LNCAP (cell line): ENCODE data around the gene ARL6IP4.

ENCODE experiments used
- CTCF ChIP-seq: fragments of 450-650 bp; IDR thresholded peaks from 2 replicates; pipeline ENCODE4 v1.5.1; 2017; ENCODE audit warnings: mild to moderate bottlenecking

Gene ARL6IP4

DNA sequence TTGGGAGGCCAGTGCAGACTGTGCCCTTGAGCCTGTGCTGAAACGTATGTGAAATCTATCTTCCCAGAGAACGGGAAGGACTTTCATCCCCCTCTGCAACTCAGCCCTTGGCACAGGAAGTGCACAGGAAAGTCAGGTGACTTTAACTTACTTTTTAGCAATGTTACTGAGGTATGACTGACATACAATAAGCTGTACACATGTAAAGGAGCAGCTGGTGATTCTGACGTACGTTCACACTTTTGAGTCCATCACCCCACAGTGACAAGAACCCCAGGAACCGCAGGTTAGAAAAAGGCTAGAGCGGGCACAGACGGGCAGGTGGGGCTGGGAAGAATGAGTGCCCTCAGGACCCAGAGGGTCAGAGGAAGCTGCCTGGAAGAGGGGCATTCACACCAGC is 48.0 kb downstream of the ARL6IP4 start:
- TF ChIP-seq CTCF: no peak

GRCh38 chr12:123029550-123029949 is 49.1 kb downstream of the ARL6IP4 start:
- no peak for TF ChIP-seq CTCF

DNA sequence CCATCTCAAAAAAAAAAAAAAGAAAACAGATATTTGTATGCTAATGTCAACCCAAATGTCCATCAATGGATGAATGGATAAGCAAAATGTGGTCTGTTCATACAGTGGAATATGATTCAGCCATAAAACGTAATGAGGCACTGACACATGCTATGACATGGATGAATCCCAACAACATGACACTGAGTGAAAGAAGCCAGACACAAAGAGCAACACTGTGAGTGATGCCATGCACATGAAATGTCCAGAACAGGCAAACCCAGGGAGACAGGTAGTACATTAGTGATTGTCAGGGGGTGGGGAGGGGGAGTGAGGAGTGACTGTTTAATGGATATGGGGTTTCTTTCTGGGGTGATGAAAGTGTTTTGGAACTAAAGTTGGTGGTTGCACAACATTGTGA is 50.2 kb downstream of the ARL6IP4 start:
- no peak for TF ChIP-seq CTCF

GRCh38 chr12:123031171-123031845 is 50.8 kb downstream of the ARL6IP4 start:
- TF ChIP-seq CTCF: no peak
